H7 (cell line): ENCODE measurements around the gene REEP1. TPM values are rescaled to one million over a fixed set of nuclear protein-coding genes. Genes with fewer than 3 reads are reported as not detected.
"Not testable (repeated sequence)": the region's sequence is repeated elsewhere in the genome, so short reads cannot be mapped to it uniquely, and the experiment has no call there.

ENCODE experiments used
- DNase-seq: peaks from one replicate; pipeline ENCODE4 v3.0.0; 2012
- H3K27me3 ChIP-seq: 2 replicates; pipeline ENCODE4 v1.6.0; 2011; ENCODE audit warnings: mild to moderate bottlenecking, low read length; ENCODE audit not compliant: control insufficient read depth, insufficient read depth
- H3K36me3 ChIP-seq: replicated peaks from 2 replicates; pipeline ENCODE4 v1.5.1; 2011; ENCODE audit warnings: low read length; ENCODE audit not compliant: control insufficient read depth, insufficient read depth
- H3K4me3 ChIP-seq: 2 replicates; pipeline ENCODE4 v1.5.1; 2011; ENCODE audit warnings: low read depth, mild to moderate bottlenecking, control low read depth, low read length, moderate library complexity; ENCODE audit not compliant: insufficient read depth
- total RNA-seq: library from RNA; depleted of rRNA; stranded (reverse); fragments of >200 nt; shearing (Covaris generic); gene quantifications from 2 replicates; pipeline ENCODE4 v1.2.3, GENCODE V29; 2014

The REEP1 gene
- total RNA-seq, 1 experiment from 2014 or later: 0.48 TPM

DNA sequence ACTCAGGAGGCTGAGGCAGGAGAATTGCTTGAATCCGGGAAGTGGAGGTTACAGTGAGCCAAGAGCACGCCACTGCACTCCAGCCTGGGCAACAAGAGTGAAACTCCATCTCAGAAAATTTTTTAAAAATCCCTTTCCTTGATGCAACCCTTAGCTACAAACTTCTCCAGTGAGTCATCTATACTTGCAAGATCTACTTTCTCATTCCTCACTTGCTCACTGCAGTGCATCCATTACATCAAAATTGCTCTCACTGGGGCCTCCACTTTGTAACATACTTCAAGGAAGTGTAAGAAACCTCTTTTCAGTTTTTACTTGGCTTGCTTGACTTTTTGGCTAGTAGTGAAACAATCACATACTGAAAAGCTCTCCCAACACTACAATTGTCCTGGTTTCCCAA, 65.3 kb downstream of the REEP1 start:
- H3K4me3 ChIP-seq: no peak overlapping the region
- no peak for DNase-seq
- no peaks in the 10 kb centered on the region; the same call in 1 of the 2 replicates for H3K27me3 ChIP-seq
- H3K36me3 ChIP-seq: no peaks in the 10 kb centered on the region

DNA sequence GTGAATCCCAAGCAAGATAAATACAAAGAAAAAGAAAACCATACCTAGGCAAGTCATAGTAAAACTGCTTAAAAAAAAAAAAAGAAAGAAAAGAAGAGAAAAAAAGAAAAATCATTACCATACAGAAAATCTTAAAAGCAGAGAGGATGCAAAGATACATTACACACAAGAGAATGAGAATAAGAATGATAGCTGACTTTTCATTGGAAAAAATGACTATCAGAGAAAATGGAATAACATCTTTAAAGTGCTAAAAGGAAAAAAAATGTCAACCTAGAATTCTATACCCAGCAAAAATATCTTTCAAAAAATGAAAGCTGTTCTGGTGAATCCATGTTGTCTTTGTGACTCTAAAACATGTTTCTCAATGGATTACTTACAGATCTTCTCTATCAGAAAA, 66.2 kb downstream of the REEP1 start:
- H3K4me3 ChIP-seq: no peak overlapping the region
- H3K27me3 ChIP-seq: no peaks in the 10 kb centered on the region; the same call in 1 of the 2 replicates
- no peak for DNase-seq
- no peaks in the 10 kb centered on the region for H3K36me3 ChIP-seq

DNA sequence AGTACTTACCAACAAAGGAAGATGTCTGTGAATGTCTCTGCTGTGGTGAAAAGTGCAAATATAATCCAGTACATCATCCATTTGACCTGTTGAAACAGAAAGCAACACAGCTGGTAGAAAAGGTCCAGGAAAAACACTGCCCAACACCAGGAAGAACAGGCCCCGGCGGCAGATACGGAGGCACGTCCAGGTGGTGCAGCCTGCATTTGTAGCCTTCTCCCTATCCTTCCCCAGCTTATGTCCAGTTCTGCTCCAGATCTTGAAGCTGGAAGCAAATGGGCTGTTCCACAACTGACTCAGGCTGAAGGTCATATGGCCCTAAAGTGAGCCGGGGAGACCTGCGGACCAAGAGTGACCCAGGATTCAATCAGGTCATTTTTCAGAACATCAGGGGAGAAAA, 73.5 kb downstream of the REEP1 start:
- Histone ChIP-seq H3K36me3 (no peaks in the 10 kb centered on the region), H3K4me3 (no peak overlapping the region), H3K27me3 (no peaks in the 10 kb centered on the region)
- DNase-seq: no peak

DNA sequence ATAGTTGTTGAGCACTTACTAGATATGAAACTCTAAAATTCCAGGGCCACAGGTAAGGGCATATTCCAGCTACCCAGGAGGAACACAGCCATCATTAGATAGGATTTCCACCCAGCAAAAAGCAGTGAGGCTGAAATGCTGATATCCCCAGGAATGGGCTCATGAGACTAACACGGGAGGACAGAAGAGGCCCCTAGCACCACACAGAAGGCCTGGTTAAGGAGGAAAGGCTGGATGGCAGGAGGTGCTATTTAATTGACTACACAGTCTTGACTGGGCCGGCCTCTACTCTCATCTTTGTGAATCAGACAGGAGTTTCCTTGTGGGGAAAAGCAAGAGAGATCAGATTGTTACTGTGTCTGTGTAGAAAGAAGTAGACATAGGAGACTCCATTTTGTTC, 76.4 kb downstream of the REEP1 start:
- Histone ChIP-seq H3K4me3 (no peak overlapping the region), H3K36me3 (no peaks in the 10 kb centered on the region), H3K27me3 (no peaks in the 10 kb centered on the region)
- DNase-seq: no peak

DNA sequence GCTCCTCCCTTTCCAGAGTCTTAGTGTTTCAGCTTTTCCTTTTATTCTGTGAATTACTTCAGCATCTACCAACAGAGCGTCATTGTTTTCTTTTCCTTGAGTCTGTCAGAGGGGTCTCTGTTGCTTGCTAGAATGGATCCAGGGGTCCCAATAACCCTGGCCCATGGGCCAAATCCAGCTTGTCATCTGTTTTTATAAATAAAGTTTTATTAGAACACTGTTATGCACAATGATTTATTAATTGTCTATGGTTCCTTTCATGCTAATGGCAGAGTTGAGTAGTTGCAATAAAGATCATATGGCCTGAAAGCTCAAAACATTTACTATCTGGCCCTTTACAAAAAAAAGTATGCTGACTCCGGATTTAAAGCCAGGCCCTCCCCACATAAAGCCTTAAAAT, 79.3 kb downstream of the REEP1 start:
- no peak for DNase-seq
- H3K27me3 ChIP-seq: no peaks in the 10 kb centered on the region
- H3K4me3 ChIP-seq: no peak overlapping the region
- H3K36me3 ChIP-seq: no peaks in the 10 kb centered on the region

DNA sequence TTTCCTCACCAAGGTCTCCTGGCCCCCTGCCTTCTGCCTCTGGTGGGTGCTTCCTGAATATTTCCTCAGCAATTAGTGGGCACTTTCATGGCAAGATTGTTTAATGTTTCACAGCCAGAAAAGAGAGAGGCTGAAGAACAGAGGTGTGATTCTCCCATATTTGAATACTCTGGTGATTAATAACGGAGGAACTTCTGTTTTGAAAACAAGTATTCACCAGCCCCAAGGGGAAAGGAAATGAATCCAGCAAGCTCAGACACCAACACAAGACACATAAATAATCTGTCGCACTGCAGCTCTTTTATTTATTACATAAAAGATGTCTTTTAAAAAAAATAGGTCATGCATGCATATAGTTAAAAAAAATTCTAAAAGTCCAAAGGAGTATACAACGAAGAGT, 80.4 kb downstream of the REEP1 start:
- H3K4me3 ChIP-seq: no peak overlapping the region
- no peaks in the 10 kb centered on the region for H3K27me3 ChIP-seq
- DNase-seq: no peak
- H3K36me3 ChIP-seq: no peaks in the 10 kb centered on the region

DNA sequence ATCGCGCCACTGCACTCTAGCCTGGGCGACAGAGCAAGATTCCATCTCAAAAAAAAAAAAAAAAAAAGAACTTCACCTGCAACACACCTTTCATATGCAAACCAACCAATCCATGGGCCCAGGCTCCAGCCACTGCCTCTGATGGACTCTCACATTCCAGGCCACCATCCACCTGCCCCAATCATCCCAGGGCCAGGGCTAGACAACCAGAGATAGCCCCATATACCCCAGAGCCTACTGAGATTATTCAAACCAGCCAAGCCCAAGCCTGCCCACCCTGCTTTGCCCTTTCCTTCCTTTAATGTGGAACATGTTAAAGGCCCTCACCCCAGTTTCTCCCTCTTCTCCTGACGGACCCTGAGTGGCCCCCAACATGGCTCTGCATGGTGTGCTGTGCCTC, 81.1 kb downstream of the REEP1 start:
- no peaks in the 10 kb centered on the region for H3K36me3 ChIP-seq
- H3K27me3 ChIP-seq: no peaks in the 10 kb centered on the region
- H3K4me3 ChIP-seq: no peak overlapping the region
- DNase-seq: no peak

DNA sequence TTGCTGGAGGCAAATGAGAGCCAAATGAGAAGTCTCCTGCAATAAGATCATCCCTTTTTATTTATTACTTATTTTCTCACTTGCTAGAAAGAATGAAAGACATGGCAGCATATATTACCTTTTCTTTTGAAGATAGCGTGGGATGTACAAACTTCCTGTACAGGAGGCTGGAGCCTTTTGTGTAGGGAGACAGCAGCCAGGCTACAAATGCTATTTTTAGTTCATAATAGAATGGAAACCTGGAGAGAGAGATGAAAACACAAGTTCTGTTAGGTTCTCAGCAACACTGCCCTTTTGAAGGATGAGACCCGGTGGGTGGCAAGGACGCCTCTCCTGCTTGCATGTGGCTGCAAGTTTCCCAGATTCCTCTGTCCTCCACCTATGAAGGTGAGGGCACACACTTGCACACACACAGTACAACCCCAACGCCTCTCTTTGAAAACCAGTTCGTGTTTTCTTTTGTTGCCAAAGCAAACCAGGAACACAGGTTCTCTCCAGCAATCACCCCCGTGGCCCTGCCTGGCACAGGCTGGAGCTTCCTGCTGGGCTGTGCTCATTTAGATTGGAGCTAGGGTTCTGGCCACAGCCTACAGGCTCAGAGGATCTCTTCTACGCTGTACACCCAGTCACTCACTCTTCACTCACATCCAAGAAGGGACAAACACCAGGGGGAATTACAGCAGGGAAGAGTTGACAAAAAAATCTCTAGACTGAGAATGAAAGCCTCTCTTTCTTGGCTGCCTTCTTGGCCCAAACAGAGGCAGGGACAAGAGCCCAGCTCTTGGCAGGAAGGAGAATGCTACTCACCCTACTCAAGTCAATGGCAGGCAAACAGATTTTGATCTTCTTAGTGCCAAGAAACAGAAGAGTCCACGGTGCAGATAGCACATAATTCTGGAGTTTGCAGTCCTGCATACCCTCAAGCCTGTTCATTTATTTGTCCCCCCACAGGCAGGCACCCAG, 82.6 kb downstream of the REEP1 start:
- no peak for DNase-seq
- Histone ChIP-seq H3K4me3 (no peak overlapping the region), H3K36me3 (no peaks in the 10 kb centered on the region), H3K27me3 (no peaks in the 10 kb centered on the region)

DNA sequence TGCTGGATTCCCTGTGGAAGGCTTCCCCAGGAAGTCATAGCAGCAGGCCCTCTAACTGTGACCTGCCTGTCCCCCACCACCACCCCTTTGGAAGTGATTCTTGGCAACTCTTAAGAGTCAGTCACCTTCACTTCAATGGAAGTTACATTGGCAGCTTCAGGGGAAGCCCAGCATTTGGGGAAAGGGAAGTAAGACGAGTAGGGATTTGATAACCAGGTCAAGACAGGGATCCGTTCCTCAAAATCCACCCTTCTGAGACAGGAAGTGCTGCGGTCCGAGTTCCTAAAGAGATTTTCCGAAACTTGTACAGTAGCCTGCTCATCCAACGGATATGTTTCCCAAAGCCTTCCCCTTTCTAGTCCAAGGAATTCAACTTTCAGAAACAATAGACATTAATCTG, 84.0 kb downstream of the REEP1 start:
- H3K36me3 ChIP-seq: no peaks in the 10 kb centered on the region
- H3K27me3 ChIP-seq: no peaks in the 10 kb centered on the region
- no peak overlapping the region for H3K4me3 ChIP-seq
- DNase-seq: no peak

DNA sequence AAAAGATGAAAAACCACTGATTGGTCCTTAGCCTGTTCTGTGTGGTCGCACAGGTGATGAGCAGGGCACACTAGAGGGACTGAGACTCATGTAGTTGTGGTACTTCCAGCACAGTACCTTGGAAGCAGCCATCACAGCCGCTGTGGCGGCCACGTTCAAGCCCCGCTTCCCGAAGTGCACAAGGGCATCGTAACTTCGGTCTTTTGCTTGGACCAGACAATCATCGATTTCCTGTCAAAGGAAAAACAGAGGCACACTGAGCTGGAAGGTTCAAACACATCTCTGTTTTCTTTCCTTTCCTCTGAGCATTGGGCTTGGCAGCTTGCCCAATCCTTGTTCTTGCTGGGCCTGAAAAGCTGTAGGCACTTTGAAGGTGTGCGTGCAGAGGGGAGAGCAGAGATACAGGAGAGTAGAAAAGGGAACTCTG, 85.6 kb downstream of the REEP1 start:
- H3K27me3 ChIP-seq: no peaks in the 10 kb centered on the region
- no peak for DNase-seq
- H3K4me3 ChIP-seq: no peak overlapping the region
- H3K36me3 ChIP-seq: no peaks in the 10 kb centered on the region

DNA sequence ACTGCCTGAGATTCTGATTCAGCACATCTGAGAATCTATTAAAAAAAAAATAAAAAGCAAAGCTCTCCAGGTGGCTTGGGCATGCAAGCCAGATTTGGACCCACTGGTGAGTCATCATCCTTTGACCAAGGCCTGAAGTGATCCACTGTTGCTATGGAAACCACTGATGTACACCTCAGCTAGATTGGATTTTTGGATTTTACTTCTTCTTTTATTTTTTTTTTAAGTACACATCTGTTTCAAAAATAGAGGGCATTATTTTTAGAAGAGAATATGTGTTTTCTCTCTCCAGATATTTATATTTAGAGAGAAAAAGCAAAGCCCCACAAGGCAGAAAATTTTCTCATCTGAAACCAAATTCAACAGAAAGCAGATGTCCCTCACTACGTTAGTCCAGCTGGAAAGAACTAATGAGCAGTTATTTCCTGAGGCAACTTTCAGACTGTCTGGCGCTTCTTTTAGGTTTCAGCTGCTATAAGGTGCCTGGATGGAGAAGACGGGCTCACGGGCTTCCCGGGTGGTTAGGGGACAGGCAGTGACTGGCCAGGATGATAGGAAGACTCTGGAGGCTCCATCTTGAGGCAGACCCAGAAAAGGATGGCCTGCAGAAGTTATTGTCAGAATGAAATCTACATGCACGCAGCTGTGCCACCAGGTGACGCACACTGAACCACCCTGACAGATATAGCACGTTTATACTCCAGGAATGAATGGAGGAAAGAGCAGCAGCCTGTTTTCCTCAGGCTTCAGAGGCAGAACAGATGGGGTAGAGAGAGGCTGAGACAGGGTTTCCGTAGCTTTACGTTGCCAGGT, 87.6 kb downstream of the REEP1 start:
- Histone ChIP-seq H3K4me3 (no peak overlapping the region), H3K36me3 (no peaks in the 10 kb centered on the region), H3K27me3 (no peaks in the 10 kb centered on the region)
- DNase-seq: no peak

DNA sequence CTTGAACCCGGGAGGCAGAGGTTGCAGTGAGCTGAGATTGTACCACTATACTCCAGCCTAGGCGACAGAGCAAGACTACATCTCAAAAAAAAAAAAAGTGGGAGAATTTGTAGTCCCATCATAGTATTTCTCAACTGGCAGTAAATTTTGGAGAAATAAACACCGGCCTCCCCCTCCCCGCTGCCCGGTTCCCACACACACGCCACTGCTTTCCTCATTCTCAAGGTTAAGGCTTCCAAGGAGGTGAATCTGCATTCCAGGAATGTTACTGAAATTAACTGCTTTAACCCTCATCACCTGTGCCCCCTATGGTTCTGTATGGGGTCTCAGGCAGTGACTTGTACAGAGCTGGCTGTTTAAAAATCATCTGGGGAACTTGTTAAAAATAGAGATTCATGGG, 88.2 kb downstream of the REEP1 start:
- H3K27me3 ChIP-seq: no peaks in the 10 kb centered on the region
- no peak overlapping the region for H3K4me3 ChIP-seq
- DNase-seq: no peak
- H3K36me3 ChIP-seq: no peaks in the 10 kb centered on the region

DNA sequence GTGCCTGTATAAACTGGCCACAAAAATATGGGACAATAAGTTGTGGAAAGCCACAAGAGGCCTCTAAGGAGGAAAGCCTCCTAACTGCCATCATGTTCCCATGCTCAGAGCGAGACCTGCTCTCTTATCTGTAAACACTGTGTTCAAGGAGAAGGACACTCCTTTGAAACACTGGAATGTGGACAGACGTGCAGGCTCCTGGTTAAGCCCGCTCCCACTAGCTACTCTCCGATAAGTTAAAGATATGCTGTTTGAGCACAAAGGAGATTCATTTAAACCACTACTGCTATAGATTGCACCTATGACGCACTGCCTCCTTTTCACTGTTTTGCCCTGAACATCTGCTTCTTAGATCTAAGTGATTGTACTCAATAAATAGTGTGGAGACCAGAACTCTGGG, 92.2 kb downstream of the REEP1 start:
- H3K4me3 ChIP-seq, H3K27me3 ChIP-seq, DNase-seq, H3K36me3 ChIP-seq: not testable (repeated sequence)

DNA sequence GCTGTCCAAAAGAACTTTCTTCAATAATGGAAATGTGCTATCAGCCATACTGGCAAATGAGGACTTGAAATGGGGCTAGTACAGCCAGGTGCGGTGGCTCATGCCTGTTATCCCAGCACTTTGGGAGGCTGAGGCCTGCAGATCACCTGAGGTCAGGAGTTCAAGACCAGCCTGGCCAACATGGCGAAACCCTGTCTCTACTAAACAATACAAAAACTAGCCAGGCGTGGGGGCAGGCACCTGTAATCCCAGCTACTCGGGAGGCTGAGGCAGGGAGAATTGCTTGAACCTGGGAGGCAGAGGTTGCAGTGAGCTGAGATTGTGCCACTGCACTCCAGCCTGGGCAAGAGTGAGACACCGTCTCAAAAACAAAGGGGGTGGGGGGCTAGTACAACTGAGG, 92.6 kb downstream of the REEP1 start:
- H3K36me3 ChIP-seq, H3K4me3 ChIP-seq, DNase-seq, H3K27me3 ChIP-seq: not testable (repeated sequence)
